Lung microvascular endothelial cell (primary cell): ENCODE data around the gene SMC1B. TPM values are rescaled to one million over a fixed set of nuclear protein-coding genes. Genes with fewer than 3 reads are reported as not detected.
"Not testable (repeated sequence)": the region's sequence is repeated elsewhere in the genome, so short reads cannot be mapped to it uniquely, and the experiment has no call there.

Experiments
- DNase-seq, 2 donors: peaks; one replicate each; pipeline versions ENCODE4 v3.0.0 to v3.0.0-alpha.2; 2010; ENCODE audit warnings: low read depth in 2 of 2
- total RNA-seq: library from RNA; depleted of rRNA; stranded (reverse); fragments of >200 nt; gene quantifications from 2 replicates; pipeline ENCODE4 v1.2.1, GENCODE V29; 2014

SMC1B gene
- not detected in 2 replicates for total RNA-seq

GRCh38 chr22:45413368-45414211 lies at the start of gene SMC1B, which contains the start of gene RIBC2:
SMC1B (minus strand) TSS chr22:45413599; CDS start chr22:45413567, 32 bp downstream.
RIBC2 (plus strand) TSS chr22:45413693; CDS start chr22:45413887, 194 bp downstream.
- peak; percentile 61 to 85 for DNase-seq

- no peak for DNase-seq
These were observed 48.7 kb upstream of the SMC1B start for GRCh38 chr22:45462034-45462655.

GRCh38 chr22:45460288-45461109 lies 47.1 kb upstream of the SMC1B start:
- DNase-seq = no peak

GRCh38 chr22:45459235-45459634 lies 45.8 kb upstream of the SMC1B start:
- no peak for DNase-seq

GRCh38 chr22:45458532-45458931 lies 45.1 kb upstream of the SMC1B start:
- DNase-seq = no peak

- no peak for DNase-seq
These were observed 43.4 kb upstream of the SMC1B start for GRCh38 chr22:45456811-45457210.

- DNase-seq = no peak
These were observed 42.2 kb upstream of the SMC1B start for GRCh38 chr22:45455621-45456020.

- no peak for DNase-seq
These were observed 41.8 kb upstream of the SMC1B start for GRCh38 chr22:45455212-45455611.

- no peak for DNase-seq
These were observed 40.9 kb upstream of the SMC1B start for GRCh38 chr22:45454275-45454674.

GRCh38 chr22:45453764-45454163 lies 40.4 kb upstream of the SMC1B start:
- DNase-seq = no peak

GRCh38 chr22:45452565-45453379 lies 39.4 kb upstream of the SMC1B start:
- DNase-seq = no peak

GRCh38 chr22:45451972-45452371 lies 38.6 kb upstream of the SMC1B start:
- no peak for DNase-seq

GRCh38 chr22:45450921-45451651 lies 37.7 kb upstream of the SMC1B start:
- DNase-seq = no peak

- no peak for DNase-seq
These were observed 36.8 kb upstream of the SMC1B start for GRCh38 chr22:45450101-45450785.

- DNase-seq = not testable (repeated sequence)
These were observed 36.0 kb upstream of the SMC1B start for GRCh38 chr22:45449442-45449841.

GRCh38 chr22:45448431-45448830 lies 35.0 kb upstream of the SMC1B start:
- DNase-seq = no peak

- DNase-seq = not testable (repeated sequence)
These were observed 34.2 kb upstream of the SMC1B start for GRCh38 chr22:45447596-45447995.

GRCh38 chr22:45446216-45446615 lies 32.8 kb upstream of the SMC1B start:
- no peak for DNase-seq

GRCh38 chr22:45445031-45445710 lies 31.8 kb upstream of the SMC1B start:
- DNase-seq = no peak
